PC-3 (cell line): ENCODE measurements around the gene GRB2.

Experiments used
- CTCF ChIP-seq: fragments of 300-600 bp; sonication (generic); conservative IDR thresholded peaks from 2 replicates; pipeline ENCODE4 v1.5.1; 2017; ENCODE audit warnings: antibody characterized with exemption, low read depth, mild to moderate bottlenecking, low read length
- EZH2phosphoT487 ChIP-seq: fragments of 300-600 bp; sonication (generic); IDR thresholded peaks from 2 replicates; pipeline ENCODE4 v1.6.1; 2018; ENCODE audit warnings: mild to moderate bottlenecking, antibody characterized with exemption, low read length, borderline replicate concordance

- no peak for TF ChIP-seq CTCF
- TF ChIP-seq EZH2phosphoT487 = no peak
These were observed 33.5 kb downstream of the GRB2 start for GRCh38 chr17:75371981-75372380.
